ENCODE measurements around the gene TFCP2L1. TPM values are rescaled to one million over a fixed set of nuclear protein-coding genes. Genes with fewer than 3 reads are reported as not detected.

The TFCP2L1 gene
- total RNA-seq, 1 experiment from 2014 or later, result 2.4 TPM

- POLR2A ChIA-PET (ENCODE audit: unreplicated experiment), result no interaction called here
- intact Hi-C loops (cut with micrococcal nuclease), result no loop called here
- no peak overlapping the region for H2AFZ ChIP-seq (ENCODE audit: low read length)
Measured at GRCh38 chr2:121200419-121201315, 84.3 kb downstream of the TFCP2L1 start.

GRCh38 chr2:121200011-121200347 is 85.0 kb downstream of the TFCP2L1 start:
- DNase-seq, result no peak
- Histone ChIP-seq H2AFZ (ENCODE audit: low read length) (no peak overlapping the region), H3K9me3 (ENCODE audit: low read length) (no peaks in the 10 kb centered on the region), H3K9ac (ENCODE audit: low read length) (no peak overlapping the region), H3K79me2 (ENCODE audit: low read length) (no peaks in the 10 kb centered on the region), H3K9me2 (replicated peaks; ENCODE audit: low read length) (no peaks in the 10 kb centered on the region), H3K36me3 (ENCODE audit: low read depth, low read length) (no peaks in the 10 kb centered on the region), H3K4me2 (ENCODE audit: low read length) (no peak overlapping the region), H3K4me1 (ENCODE audit: insufficient read depth, low read length) (peaks cover 9% of the 10 kb centered on the region; the same call in 1 of the 2 replicates), H4K20me1 (ENCODE audit: low read length) (no peaks in the 10 kb centered on the region), H3K27me3 (ENCODE audit: low read length) (no peaks in the 10 kb centered on the region), H3K27ac (ENCODE audit: low read length) (no peak overlapping the region), H3F3A (ENCODE audit: low read length, unreplicated experiment) (no peaks in the 10 kb centered on the region), H3K4me3 (ENCODE audit: low read length) (no peak overlapping the region)
- ChIA-PET CTCF (no interaction called here), POLR2A (ENCODE audit: unreplicated experiment) (no interaction called here)
- intact Hi-C loops (cut with micrococcal nuclease), result no loop called here
- no peak for ATAC-seq
- TF ChIP-seq EZH2phosphoT487 (IDR thresholded peaks at IDR 0.05; ENCODE audit: borderline replicate concordance, low read length) (no peak), EZH2 (IDR thresholded peaks at IDR 0.05; ENCODE audit: low read length, unreplicated experiment) (no peak), CTCF (conservative IDR thresholded peaks at IDR 0.05; ENCODE audit: low read depth, low read length) (no peak)
- BruUV-seq (replicated peaks), result no TSS peak

More at GRCh38 chr2:121200419-121201315, 84.3 kb downstream of the TFCP2L1 start:
- ATAC-seq (no peak), DNase-seq (no peak)
- no peaks in the 10 kb centered on the region for H4K20me1 ChIP-seq (ENCODE audit: low read length)
- no peak overlapping the region for H3K27ac ChIP-seq (ENCODE audit: low read length)
- H3K9me2 ChIP-seq (replicated peaks; ENCODE audit: low read length), result no peaks in the 10 kb centered on the region
- H3F3A ChIP-seq (ENCODE audit: low read length, unreplicated experiment), result no peaks in the 10 kb centered on the region
- H3K9me3 ChIP-seq (ENCODE audit: low read length), result no peaks in the 10 kb centered on the region
- TF ChIP-seq CTCF (conservative IDR thresholded peaks at IDR 0.05; ENCODE audit: low read depth, low read length) (no peak), EZH2phosphoT487 (IDR thresholded peaks at IDR 0.05; ENCODE audit: borderline replicate concordance, low read length) (no peak), EZH2 (IDR thresholded peaks at IDR 0.05; ENCODE audit: low read length, unreplicated experiment) (no peak)
- no peaks in the 10 kb centered on the region for H3K36me3 ChIP-seq (ENCODE audit: low read depth, low read length)
- peaks cover 9% of the 10 kb centered on the region; the same call in 1 of the 2 replicates for H3K4me1 ChIP-seq (ENCODE audit: insufficient read depth, low read length)
- no peaks in the 10 kb centered on the region for H3K27me3 ChIP-seq (ENCODE audit: low read length)
- H3K9ac ChIP-seq (ENCODE audit: low read length), result no peak overlapping the region
- no peak overlapping the region for H3K4me3 ChIP-seq (ENCODE audit: low read length)
- CTCF ChIA-PET, result no interaction called here
- BruUV-seq (replicated peaks), result no TSS peak
- H3K4me2 ChIP-seq (ENCODE audit: low read length), result no peak overlapping the region
- no peaks in the 10 kb centered on the region for H3K79me2 ChIP-seq (ENCODE audit: low read length)
